GM12891 (cell line): Measurements from ENCODE around the gene CTNNA3.
"Not testable (repeated sequence)": the region's sequence is repeated elsewhere in the genome, so short reads cannot be mapped to it uniquely, and the experiment has no call there.

ENCODE experiments used
- DNase-seq: peaks from one replicate; pipeline ENCODE4 v3.0.0; 2011; ENCODE audit warnings: low spot score; ENCODE audit not compliant: insufficient read length
- FAIRE-seq: peaks from 2 replicates; lab custom pipeline; 2011; peaks lifted over from hg19 to GRCh38; lab: Jason Lieb, UNC
- PAX5 ChIP-seq: IDR thresholded peaks from 2 replicates; pipeline ENCODE4 v1.6.1; 2011; ENCODE audit warnings: low read length, moderate library complexity, mild to moderate bottlenecking; ENCODE audit not compliant: insufficient read depth, severe bottlenecking
- POLR2A ChIP-seq: IDR thresholded peaks from 2 replicates; pipeline ENCODE4 v1.6.1; 2011; ENCODE audit warnings: low read depth, low read length, control low read depth
- POLR2AphosphoS5 ChIP-seq: IDR thresholded peaks from 2 replicates; pipeline ENCODE4 v1.6.1; 2011; ENCODE audit warnings: low read depth, low read length, control low read depth
- POU2F2 ChIP-seq: IDR thresholded peaks from 2 replicates; pipeline ENCODE4 v1.6.1; 2011; ENCODE audit warnings: low read depth, mild to moderate bottlenecking, control low read depth, low read length, moderate library complexity
- SPI1 ChIP-seq: IDR thresholded peaks from 2 replicates; pipeline ENCODE4 v1.6.1; 2011; ENCODE audit warnings: low read depth, low read length, control low read depth
- TAF1 ChIP-seq: IDR thresholded peaks from 2 replicates; pipeline ENCODE4 v1.6.1; 2011; ENCODE audit warnings: low read depth, low read length, control low read depth

Gene CTNNA3

GRCh38 chr10:66349076-66349475 lies 1346.9 kb downstream of the CTNNA3 start:
- DNase-seq (no peak), FAIRE-seq (no peak)
- no peak for TF ChIP-seq TAF1
- no peak for TF ChIP-seq POLR2A
- no peak for TF ChIP-seq POLR2AphosphoS5
- no peak for TF ChIP-seq PAX5
- TF ChIP-seq SPI1, result no peak
- no peak for TF ChIP-seq POU2F2

GRCh38 chr10:66337211-66337610 lies 1358.8 kb downstream of the CTNNA3 start:
- TF ChIP-seq POLR2A, result no peak
- TF ChIP-seq POU2F2, result no peak
- no peak for TF ChIP-seq SPI1
- TF ChIP-seq POLR2AphosphoS5, result no peak
- no peak for TF ChIP-seq PAX5
- no peak for TF ChIP-seq TAF1
- FAIRE-seq (no peak), DNase-seq (no peak)

GRCh38 chr10:66336791-66337190 lies 1359.2 kb downstream of the CTNNA3 start:
- FAIRE-seq (no peak), DNase-seq (no peak)
- TF ChIP-seq TAF1 (no peak), PAX5 (no peak), POLR2A (no peak), POLR2AphosphoS5 (no peak), SPI1 (no peak), POU2F2 (no peak)

GRCh38 chr10:66335753-66336152 lies 1360.2 kb downstream of the CTNNA3 start:
- DNase-seq, FAIRE-seq: not testable (repeated sequence)

GRCh38 chr10:66329147-66329546 lies 1366.8 kb downstream of the CTNNA3 start:
- no peak for DNase-seq
- TF ChIP-seq TAF1 (no peak), PAX5 (no peak), POLR2A (no peak), POU2F2 (no peak), POLR2AphosphoS5 (no peak), SPI1 (no peak)
- no peak for FAIRE-seq

- TF ChIP-seq TAF1 (no peak), POLR2AphosphoS5 (no peak), POU2F2 (no peak), PAX5 (no peak), POLR2A (no peak), SPI1 (no peak)
Observed at GRCh38 chr10:66326876-66327275, 1369.1 kb downstream of the CTNNA3 start.

GRCh38 chr10:66322777-66323176 lies 1373.2 kb downstream of the CTNNA3 start:
- TF ChIP-seq TAF1 (no peak), PAX5 (no peak), SPI1 (no peak), POLR2A (no peak), POU2F2 (no peak)
- FAIRE-seq (no peak), DNase-seq (no peak)

More at GRCh38 chr10:66326876-66327275, 1369.1 kb downstream of the CTNNA3 start:
- FAIRE-seq, result no peak
- DNase-seq, result no peak

- TF ChIP-seq POU2F2 (no peak), PAX5 (no peak), TAF1 (no peak), SPI1 (no peak)
- DNase-seq, result no peak
- no peak for FAIRE-seq
Observed at GRCh38 chr10:66321723-66322665, 1374.0 kb downstream of the CTNNA3 start.

- TF ChIP-seq POLR2AphosphoS5 (no peak), POLR2A (no peak), PAX5 (no peak), TAF1 (no peak), SPI1 (no peak), POU2F2 (no peak)
- FAIRE-seq, result no peak
Observed at GRCh38 chr10:66318761-66319160, 1377.2 kb downstream of the CTNNA3 start.

GRCh38 chr10:66307826-66308225 lies 1388.2 kb downstream of the CTNNA3 start:
- no peak for DNase-seq
- TF ChIP-seq TAF1 (no peak), PAX5 (no peak), POLR2A (no peak), POU2F2 (no peak), POLR2AphosphoS5 (no peak), SPI1 (no peak)
- FAIRE-seq, result no peak

More at GRCh38 chr10:66318761-66319160, 1377.2 kb downstream of the CTNNA3 start:
- DNase-seq, result no peak

- TF ChIP-seq PAX5 (no peak), TAF1 (no peak), POU2F2 (no peak), POLR2AphosphoS5 (no peak), POLR2A (no peak), SPI1 (no peak)
- DNase-seq, result no peak
- FAIRE-seq, result no peak
Observed at GRCh38 chr10:66301078-66301477, 1394.9 kb downstream of the CTNNA3 start.
